Epithelial cell of esophagus (primary cell): ENCODE measurements around the gene UPK1A.

Experiments
- DNase-seq: peaks from one replicate; pipeline ENCODE4 v3.0.0; 2010; ENCODE audit warnings: low read depth
- H3K4me3 ChIP-seq: 2 replicates; pipeline ENCODE4 v1.5.1; 2011; ENCODE audit warnings: mild to moderate bottlenecking, low read length, control low read depth
- TF ChIP-seq, protein P1 (sequence below): IDR thresholded peaks from 2 replicates; pipeline ENCODE4 v1.5.1; 2011; ENCODE audit warnings: low read depth, mild to moderate bottlenecking, low read length, control low read depth, inconsistent platforms; ENCODE audit not compliant: insufficient read depth; ENCODE audit errors: missing control alignments

Gene UPK1A

DNA sequence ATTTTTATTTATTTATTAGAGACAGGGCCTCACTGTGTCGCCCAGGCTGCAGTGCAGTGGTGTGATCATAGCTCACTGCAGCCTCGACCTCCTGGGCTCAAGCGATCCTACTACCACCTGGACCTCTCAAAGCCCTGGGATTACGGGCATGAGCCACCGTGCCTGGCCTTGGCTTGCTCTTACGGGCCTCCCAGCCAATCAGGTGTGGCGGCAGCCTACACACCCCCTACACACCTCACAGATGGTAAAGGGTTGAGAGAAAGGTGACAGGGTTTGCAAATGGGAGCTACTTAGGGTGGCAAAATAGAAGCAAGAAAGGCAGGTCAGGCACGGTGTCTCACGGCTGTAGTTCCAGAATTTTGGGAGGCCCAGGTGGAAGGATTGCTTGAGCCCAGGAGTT lies 37.0 kb downstream of the UPK1A start:
- no peak overlapping the region for H3K4me3 ChIP-seq
- no peak for DNase-seq
- TF ChIP-seq, protein P1, sequence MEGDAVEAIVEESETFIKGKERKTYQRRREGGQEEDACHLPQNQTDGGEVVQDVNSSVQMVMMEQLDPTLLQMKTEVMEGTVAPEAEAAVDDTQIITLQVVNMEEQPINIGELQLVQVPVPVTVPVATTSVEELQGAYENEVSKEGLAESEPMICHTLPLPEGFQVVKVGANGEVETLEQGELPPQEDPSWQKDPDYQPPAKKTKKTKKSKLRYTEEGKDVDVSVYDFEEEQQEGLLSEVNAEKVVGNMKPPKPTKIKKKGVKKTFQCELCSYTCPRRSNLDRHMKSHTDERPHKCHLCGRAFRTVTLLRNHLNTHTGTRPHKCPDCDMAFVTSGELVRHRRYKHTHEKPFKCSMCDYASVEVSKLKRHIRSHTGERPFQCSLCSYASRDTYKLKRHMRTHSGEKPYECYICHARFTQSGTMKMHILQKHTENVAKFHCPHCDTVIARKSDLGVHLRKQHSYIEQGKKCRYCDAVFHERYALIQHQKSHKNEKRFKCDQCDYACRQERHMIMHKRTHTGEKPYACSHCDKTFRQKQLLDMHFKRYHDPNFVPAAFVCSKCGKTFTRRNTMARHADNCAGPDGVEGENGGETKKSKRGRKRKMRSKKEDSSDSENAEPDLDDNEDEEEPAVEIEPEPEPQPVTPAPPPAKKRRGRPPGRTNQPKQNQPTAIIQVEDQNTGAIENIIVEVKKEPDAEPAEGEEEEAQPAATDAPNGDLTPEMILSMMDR: no peak

DNA sequence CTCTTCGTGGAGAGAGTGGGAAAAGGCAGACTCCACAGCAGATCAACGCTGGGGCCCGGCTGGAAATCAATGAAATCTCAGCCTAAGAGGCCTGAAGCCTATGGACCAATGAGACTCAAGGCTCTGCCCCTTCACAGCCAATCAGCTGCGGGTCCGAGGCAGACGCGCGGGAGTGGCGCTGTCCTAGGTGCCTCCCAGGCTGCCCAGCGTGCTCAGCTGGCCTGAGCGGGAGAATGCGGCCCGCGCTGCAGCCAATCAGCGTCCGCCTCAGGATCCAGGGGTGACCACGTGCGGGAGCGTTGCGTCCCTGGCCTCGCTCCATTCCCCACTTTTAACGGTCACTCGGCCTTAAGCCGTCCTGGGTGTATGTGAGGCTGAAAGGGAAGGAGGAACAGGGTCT lies 37.9 kb downstream of the UPK1A start, which contains the start of gene ZBTB32:
ZBTB32 (plus strand) TSS at position 341 of the 400 bp plus-strand sequence. CDS start 10,069 bp downstream, outside the sequence.
- no peak within 1 kb of the TSS for H3K4me3 ChIP-seq
- TF ChIP-seq, protein P1: no peak
- DNase-seq: peak; percentile 70

GRCh38 chr19:35708391-35708790 lies 42.1 kb downstream of the UPK1A start:
- DNase-seq: peak; percentile 54
- H3K4me3 ChIP-seq: no peak overlapping the region
- TF ChIP-seq, protein P1: no peak

DNA sequence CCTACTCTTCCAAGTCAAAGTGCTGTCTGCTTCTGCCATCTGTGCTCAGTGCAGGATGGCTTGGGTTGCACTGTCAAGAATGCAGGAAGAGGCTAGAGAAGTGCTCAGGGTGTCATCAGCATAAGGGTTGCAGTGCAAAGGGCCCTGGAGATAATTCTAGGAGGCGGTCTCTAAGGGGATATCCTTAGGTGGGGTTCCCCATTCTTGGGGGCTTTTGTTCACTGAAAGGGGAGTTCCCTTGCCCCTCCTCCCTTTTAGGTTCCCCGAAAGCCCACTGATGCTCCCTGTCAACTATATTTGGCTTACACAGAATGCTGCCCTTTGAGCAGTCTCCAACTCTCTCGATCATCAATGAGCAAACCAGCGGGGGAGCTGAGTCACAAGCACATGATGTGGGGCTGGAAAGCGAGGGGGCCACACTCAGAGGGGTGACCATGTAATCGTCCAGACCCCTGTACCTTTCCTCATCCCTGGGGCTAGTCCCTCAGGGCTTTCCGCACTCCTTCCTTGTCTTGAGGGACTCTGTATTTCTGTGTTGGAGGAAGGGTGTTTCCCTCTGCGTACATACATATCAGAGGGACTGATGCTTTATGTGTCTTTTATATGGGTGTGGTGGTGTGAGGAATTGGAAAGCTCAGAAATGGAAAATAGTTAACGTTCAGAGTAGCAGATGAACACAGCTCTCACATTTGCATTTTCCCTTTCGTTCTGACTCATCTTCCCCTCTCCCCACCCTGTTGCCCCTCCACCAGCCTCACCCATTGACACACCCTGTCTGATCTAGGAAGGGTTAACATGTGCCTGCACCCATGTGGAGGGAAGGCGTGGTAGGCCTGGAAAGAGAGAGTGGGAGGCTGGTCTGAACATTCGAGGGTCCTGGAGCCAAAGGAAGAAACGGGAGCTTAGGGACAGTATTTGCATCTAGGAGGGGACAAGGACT lies 44.7 kb downstream of the UPK1A start:
- H3K4me3 ChIP-seq: no peak overlapping the region
- TF ChIP-seq, protein P1: no peak
- DNase-seq: no peak

- H3K4me3 ChIP-seq: no peak overlapping the region
- no peak for DNase-seq
- TF ChIP-seq, protein P1: no peak
Measured at GRCh38 chr19:35712567-35713505, 46.5 kb downstream of the UPK1A start.

- H3K4me3 ChIP-seq: no peak overlapping the region
- DNase-seq: no peak
Measured at GRCh38 chr19:35713506-35713850, 47.2 kb downstream of the UPK1A start.

More at GRCh38 chr19:35713506-35713850, 47.2 kb downstream of the UPK1A start:
- TF ChIP-seq, protein P1: no peak
